HS-27A (cell line): ENCODE results near the gene FBLL1.
"Not testable (repeated sequence)": the region's sequence is repeated elsewhere in the genome, so short reads cannot be mapped to it uniquely, and the experiment has no call there.

ENCODE experiments used
- DNase-seq: peaks from one replicate; pipeline ENCODE4 v3.0.0-alpha.2; 2012; ENCODE audit warnings: low read depth, missing footprints

Gene FBLL1

GRCh38 chr5:168553377-168554130 lies 24.4 kb downstream of the FBLL1 start:
- DNase-seq, result no peak

DNA sequence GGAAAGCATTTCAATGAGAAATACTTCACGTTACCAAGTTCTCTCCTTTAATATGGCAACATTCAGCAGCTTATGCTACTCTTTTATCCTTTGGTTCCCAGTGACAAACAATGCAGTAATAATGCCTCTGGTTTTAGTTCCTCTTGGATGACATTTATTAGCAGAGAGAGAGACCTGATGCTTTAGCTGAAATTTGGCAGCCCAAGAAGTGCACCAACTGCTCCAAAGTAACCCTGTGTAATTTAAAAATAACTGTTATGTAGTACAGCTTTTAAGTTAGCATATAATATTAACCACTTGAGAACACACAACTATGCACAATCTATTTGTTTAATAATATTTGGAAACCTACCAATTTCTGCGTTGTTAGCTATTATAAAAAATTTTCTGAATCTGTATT lies 28.3 kb downstream of the FBLL1 start:
- DNase-seq, result no peak

GRCh38 chr5:168562279-168562678 lies 33.2 kb downstream of the FBLL1 start:
- no peak for DNase-seq

DNA sequence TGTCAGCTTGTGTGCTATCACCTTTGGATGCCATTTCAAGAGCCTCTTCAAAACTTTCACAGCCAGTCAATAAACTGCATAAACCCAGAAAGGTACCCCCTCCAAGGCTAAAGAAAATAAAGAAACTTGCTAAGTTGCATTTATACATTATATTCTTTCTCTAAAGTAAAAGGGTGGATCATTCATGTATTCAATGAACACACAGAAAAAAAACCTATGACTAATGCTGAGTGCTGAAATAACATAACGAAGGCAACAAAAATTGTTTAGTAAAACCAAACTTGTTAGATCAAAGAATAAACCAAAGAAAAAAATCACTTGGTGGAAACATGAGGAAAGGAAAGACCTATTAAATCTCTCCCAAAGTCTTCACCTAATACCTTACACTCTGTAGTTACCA lies 34.9 kb downstream of the FBLL1 start:
- DNase-seq, result no peak

DNA sequence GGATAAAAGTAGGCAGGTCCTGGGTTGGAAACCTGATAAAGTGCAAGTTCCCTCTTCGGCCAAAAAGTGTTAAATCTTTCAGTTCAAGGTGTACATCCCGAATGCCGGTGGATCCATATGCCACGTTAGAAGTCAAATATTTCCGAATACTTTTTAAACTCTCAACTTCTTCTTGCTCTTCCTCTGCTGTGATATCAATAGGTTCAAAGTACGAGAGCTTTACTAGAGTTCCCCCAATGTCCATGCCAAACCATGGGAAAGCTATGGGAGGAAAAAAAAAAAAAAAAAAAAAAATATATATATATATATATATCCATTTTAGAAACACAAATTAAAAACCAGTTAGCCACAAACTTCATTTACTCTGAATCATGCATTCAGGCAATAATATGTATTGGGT lies 39.6 kb downstream of the FBLL1 start:
- no peak for DNase-seq

DNA sequence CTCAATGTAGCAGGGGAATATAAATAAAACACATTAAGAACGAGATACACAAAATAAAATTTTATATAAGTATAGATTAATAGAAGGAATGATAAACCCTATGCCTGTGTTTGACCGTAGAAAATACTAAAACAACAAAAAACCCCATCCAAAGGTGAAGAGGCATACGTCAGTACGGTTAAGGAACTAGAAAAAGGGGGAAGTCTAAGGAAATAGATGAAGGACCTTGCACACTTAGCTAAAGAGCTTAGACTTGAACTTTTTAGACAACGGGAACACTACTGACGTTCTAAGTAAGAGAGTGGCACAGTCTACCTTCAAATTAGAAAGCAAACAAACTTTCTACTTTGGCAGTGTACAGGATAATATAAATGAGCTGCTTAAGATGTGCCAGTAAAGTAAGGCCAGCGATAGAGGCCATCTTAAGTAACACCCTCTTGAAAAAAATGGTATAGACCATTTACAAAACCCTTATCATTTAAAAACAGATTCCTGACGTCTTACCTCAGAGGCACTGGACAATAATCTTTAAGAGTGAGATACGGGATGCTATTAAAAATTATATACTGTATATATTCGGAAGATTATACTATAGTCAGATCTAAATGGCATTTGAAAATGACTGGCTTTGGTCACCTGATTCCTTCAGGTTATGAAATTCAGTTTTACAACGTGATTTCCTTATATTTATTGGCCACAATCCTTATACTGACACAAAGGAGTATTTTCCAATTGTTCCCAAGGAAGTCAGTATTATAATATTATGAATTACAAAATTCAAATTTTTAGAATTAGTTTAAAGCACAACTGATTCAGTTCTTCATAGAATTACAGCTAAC lies 41.6 kb downstream of the FBLL1 start:
- no peak for DNase-seq

DNA sequence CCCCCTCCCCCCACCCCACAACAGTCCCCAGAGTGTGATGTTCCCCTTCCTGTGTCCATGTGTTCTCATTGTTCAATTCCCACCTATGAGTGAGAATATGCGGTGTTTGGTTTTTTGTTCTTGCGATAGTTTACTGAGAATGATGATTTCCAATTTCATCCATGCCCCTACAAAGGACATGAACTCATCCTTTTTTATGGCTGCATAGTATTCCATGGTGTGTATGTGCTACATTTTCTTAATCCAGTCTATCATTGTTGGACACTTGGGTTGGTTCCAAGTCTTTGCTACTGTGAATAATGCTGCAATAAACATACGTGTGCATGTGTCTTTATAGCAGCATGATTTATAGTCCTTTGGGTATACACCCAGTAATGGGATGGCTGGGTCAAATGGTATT lies 44.6 kb downstream of the FBLL1 start:
- not testable (repeated sequence) for DNase-seq

DNA sequence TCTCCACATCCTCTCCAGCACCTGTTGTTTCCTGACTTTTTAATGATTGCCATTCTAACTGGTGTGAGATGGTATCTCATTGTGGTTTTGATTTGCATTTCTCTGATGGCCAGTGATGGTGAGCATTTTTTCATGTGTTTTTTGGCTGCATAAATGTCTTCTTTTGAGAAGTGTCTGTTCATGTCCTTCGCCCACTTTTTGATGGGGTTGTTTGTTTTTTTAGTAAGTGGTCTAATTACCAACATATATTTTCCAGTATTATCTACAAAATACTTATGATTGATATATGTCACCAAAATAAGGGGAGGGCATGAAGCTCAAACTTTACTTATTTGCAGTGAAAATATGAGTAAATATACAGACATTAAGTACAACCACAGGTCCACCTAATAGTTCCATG lies 45.1 kb downstream of the FBLL1 start:
- DNase-seq, result not testable (repeated sequence)

DNA sequence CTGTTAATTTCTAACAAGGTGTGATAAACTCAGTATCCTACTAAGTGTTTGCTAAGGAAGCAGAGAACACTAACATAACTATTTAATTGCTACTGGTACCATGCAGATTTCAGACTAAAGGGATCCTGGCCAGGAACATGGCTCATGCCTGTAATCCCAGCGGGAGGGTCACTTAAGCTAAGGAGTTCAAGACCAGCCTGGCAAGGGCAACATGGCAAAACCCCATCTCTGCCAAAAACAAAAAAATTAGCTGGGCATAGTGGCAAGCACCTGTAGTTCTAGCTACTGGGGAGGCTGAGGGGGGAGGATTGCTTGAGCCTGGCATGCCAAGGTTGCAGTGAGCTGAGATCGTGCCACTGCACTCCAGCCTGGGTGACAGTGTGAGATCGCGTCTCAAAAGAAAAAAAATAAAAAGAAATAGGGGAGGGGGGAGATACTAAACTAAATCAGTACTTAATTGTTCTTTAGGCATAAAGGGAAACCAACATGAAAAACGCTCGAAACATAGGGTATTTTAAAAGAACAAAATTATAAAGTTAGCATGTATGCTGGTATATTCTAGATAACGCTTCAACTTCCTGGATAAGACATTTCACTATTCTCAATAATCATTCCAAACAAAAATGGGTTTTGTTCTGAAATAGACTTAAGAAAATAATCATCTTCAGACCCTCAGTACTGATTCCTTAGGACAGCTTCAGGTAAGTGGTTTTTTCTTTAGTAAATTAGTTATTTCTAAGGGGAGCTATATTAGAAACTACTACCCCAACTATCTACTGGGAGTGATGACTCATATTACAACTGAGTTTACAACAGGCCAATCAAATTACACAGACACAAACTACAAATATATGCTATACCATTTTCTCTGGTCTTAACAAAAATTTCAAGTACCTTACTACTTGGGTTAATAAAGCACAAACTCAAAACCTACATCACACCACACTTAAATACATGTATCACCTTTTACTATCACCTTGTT lies 46.6 kb downstream of the FBLL1 start:
- DNase-seq, result no peak

DNA sequence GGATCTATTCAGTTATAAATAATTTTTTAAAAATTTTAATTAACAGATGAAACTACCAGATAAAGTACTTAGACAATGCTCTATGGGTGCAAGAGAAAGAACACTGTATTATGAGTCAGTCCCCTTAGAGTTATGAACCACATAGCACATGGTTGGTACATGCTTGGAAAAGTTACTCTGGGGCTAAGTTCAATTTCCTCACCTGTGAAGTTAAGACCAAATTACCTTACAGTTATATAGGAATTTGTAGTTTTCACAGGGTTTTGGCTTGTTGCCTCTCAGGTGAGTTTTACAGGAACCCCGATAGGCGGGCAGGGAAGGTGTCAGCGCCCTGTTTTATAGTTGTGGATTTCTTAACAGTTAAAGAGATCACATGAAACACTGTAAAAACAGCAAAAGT lies 48.9 kb downstream of the FBLL1 start:
- no peak for DNase-seq

DNA sequence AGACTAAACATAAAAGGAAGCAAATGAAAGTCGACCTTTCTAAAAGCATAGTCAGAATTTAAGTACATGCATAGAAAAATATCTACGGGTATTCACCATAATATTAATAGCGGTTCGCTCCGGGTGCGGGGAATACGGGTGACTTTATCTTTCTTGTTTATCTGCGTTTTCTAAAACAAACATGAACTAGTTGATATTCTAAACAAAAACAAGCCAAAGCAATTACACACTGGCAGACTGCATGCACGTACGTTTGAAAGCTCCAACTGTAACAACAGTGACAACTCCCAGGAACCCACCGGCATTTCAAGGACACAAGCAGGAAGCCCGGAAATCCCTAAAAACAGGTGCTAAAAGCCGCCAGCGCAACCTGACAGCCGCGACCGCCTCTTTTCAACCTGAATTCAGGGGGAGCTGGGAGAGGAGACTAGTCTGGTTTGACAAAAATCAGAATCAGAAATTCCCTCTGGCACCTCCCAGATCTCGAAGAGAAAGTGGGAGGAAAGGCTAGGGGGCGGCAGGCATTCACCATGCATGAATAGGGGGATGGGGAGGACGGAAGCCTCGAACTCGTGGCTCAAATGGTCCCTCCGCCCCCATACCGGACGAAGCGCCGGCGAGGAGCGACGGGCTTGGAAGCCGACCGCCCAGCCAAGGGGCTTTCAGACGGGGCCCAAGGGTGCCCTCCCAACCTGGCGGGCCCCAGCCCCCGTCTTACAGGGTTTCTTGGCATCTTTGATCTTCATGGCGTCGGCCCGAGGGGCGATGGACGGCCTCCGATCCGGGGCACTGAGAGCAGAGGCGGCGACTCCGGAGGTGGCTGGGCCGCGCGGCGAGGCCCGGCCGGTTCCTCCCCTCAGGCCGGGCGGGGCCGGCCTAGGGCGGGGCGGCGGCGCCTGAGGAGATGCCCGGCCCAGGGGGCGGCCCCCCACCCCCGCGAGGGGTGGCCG lies 49.7 kb downstream of the FBLL1 start, which contains the start of gene PANK3:
Gene PANK3 (minus strand): TSS at position 831 of the 950 bp plus-strand sequence. CDS start 85 bp downstream, at position 746.
- peak; percentile 31 for DNase-seq

DNA sequence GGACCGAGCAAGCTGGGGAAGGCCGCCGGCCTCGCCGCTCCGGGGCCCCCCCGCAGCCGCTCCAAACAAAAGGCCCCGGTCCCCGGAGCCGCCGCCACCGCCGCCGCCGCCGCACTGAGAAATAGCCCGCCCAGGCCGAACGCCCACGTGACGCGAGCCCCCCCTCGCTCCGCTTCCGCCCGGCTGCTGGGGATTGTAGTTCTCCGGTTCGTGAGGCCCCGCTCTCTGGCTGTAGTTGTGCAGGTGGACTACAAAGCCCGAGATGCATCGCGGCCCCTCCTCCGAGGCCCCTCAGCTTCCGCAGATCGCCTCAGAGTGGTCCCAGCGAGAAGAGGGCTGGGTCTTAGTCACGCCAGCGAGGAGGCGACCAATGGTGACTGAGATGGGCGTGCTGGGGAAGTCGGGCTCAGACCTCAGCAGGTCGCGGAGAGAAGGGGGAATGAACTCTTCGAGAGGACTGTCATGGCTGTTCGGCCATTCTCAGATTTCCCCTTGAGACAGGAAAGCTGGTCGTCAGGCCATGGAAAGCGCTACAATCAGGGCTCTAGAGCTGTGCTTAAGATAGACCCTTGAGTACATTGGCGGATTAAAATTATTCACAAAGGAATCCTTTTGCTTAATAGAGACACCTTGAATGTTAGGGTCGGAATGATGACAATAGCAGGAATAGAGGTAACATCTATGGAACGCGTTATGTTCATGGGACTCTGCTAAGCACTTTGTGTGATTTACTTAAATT lies 50.6 kb downstream of the FBLL1 start:
- peak; percentile 83 for DNase-seq

- DNase-seq, result no peak
Observed at GRCh38 chr5:168580227-168580508, 51.1 kb downstream of the FBLL1 start.
